ENCODE results near the gene UST. TPM values are rescaled to one million over a fixed set of nuclear protein-coding genes. Genes with fewer than 3 reads are reported as not detected.
"Not testable (repeated sequence)": the region's sequence is repeated elsewhere in the genome, so short reads cannot be mapped to it uniquely, and the experiment has no call there.

Gene UST
- total RNA-seq, 2 experiments from 2014 or later, result 1.9 to 3.7 TPM

DNA sequence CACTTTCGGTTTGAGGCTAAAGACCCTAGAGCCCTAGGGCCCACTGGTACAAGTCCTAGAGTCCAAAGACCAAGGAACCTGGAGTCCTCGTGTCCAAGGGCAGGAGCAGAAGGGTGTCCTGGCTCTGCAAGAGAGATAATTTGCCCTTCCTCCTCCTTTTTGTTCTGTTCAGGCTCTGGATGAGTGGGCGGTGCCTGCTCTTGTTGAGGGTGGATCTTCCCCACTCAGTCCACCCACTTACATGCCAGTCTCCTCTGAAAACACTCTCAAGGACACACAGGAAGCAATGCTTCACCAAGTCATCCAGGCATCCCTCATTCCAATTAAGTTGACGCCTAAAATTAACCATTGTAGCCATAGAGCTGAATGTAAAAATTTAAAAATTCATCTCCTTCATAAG, 102.1 kb downstream of the UST start:
- Histone ChIP-seq H3K27ac (ENCODE audit: low read depth in 1 of 2, low read length in 2 of 2) (no peak overlapping the region), H3K9me3 (ENCODE audit: control insufficient read depth in 1 of 2, insufficient read depth in 1 of 2, low read length in 2 of 2) (no peaks in the 10 kb centered on the region), H3K36me3 (ENCODE audit: insufficient read depth, low read length) (no peaks in the 10 kb centered on the region), H3K4me3 (ENCODE audit: low read length) (no peak overlapping the region), H3K4me1 (ENCODE audit: insufficient read depth, low read length) (no peaks in the 10 kb centered on the region), H3K27me3 (ENCODE audit: control insufficient read depth in 1 of 2, insufficient read depth in 2 of 2, low read length in 2 of 2) (no peaks in the 10 kb centered on the region)
- no peaks in the 10 kb centered on the region for H3K27me3 Mint-ChIP-seq
- ChIA-PET POLR2A (no interaction called here), CTCF (no interaction called here)
- H3K4me1 Mint-ChIP-seq (ENCODE audit: low read depth), result no peaks in the 10 kb centered on the region
- intact Hi-C loops (cut with DNase I, micrococcal nuclease), result no loop called here
- DNase-seq, result no peak
- no peak overlapping the region for H3K4me3 Mint-ChIP-seq
- H3K27ac Mint-ChIP-seq, result no peak overlapping the region
- no peaks in the 10 kb centered on the region for H3K36me3 Mint-ChIP-seq (ENCODE audit: low read depth)
- peaks cover 3% of the 10 kb centered on the region for H3K9me3 Mint-ChIP-seq
- TF ChIP-seq, protein P1, sequence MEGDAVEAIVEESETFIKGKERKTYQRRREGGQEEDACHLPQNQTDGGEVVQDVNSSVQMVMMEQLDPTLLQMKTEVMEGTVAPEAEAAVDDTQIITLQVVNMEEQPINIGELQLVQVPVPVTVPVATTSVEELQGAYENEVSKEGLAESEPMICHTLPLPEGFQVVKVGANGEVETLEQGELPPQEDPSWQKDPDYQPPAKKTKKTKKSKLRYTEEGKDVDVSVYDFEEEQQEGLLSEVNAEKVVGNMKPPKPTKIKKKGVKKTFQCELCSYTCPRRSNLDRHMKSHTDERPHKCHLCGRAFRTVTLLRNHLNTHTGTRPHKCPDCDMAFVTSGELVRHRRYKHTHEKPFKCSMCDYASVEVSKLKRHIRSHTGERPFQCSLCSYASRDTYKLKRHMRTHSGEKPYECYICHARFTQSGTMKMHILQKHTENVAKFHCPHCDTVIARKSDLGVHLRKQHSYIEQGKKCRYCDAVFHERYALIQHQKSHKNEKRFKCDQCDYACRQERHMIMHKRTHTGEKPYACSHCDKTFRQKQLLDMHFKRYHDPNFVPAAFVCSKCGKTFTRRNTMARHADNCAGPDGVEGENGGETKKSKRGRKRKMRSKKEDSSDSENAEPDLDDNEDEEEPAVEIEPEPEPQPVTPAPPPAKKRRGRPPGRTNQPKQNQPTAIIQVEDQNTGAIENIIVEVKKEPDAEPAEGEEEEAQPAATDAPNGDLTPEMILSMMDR (IDR thresholded peaks at IDR 0.05), result no peak
- ATAC-seq (ENCODE audit: poor library complexity), result no peak

DNA sequence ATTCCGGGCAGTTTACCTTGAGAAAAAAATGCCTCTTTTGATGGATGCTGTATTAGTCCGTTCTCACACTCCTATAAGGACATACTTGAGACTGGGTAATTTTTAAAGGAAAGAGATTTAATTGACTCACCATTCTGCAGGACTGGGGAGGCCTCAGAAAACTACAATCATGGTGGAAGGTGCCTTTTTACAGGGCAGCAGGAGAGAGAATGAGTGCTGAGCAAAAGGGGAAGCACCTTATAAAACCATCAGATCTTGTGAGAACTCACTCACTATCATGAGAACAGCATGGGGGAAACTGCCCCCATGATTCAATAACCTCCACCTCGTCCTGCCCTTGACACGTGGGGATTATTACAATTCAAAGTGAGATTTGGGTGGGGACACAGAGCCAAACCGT, 102.6 kb downstream of the UST start:
- H3K27ac ChIP-seq (ENCODE audit: low read depth in 1 of 2, low read length in 2 of 2); H3K9me3 ChIP-seq (ENCODE audit: control insufficient read depth in 1 of 2, insufficient read depth in 1 of 2, low read length in 2 of 2); H3K4me3 ChIP-seq (ENCODE audit: low read length); H3K4me1 Mint-ChIP-seq (ENCODE audit: low read depth); H3K4me1 ChIP-seq (ENCODE audit: insufficient read depth, low read length); H3K27ac Mint-ChIP-seq; H3K36me3 Mint-ChIP-seq (ENCODE audit: low read depth); H3K36me3 ChIP-seq (ENCODE audit: insufficient read depth, low read length); intact Hi-C loops (cut with DNase I, micrococcal nuclease); POLR2A ChIA-PET; DNase-seq; H3K4me3 Mint-ChIP-seq; ATAC-seq (ENCODE audit: poor library complexity); H3K27me3 Mint-ChIP-seq; H3K27me3 ChIP-seq (ENCODE audit: control insufficient read depth in 1 of 2, insufficient read depth in 2 of 2, low read length in 2 of 2); H3K9me3 Mint-ChIP-seq; CTCF ChIA-PET: not testable (repeated sequence)

DNA sequence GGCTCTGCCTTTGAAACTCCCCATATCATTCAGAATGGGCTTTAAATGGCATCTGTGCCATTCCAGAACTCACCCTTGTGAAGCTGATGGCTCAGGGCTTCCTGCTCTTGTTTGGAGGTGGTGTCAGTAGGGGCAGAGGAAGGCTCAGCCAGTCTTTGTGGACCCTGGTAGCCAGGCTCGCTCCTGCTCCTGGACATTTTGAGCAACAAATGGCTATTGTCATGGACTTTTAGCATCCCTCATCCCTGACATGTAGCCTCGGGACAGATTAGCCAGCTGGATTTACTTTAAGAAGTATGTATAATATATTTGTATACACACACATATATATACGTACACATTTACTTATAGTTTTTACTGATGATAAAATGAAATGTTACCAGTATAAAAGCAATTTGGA, 104.1 kb downstream of the UST start:
- Mint-ChIP-seq H3K27ac (no peak overlapping the region), H3K36me3 (ENCODE audit: low read depth) (no peaks in the 10 kb centered on the region), H3K4me1 (ENCODE audit: low read depth) (no peaks in the 10 kb centered on the region), H3K9me3 (peaks cover 3% of the 10 kb centered on the region), H3K4me3 (no peak overlapping the region), H3K27me3 (no peaks in the 10 kb centered on the region)
- DNase-seq (no peak), ATAC-seq (ENCODE audit: poor library complexity) (no peak)
- TF ChIP-seq, protein P1 (IDR thresholded peaks at IDR 0.05), result no peak
- Histone ChIP-seq H3K4me3 (ENCODE audit: low read length) (no peak overlapping the region), H3K4me1 (ENCODE audit: insufficient read depth, low read length) (no peaks in the 10 kb centered on the region), H3K9me3 (ENCODE audit: control insufficient read depth in 1 of 2, insufficient read depth in 1 of 2, low read length in 2 of 2) (no peaks in the 10 kb centered on the region), H3K27me3 (ENCODE audit: control insufficient read depth in 1 of 2, insufficient read depth in 2 of 2, low read length in 2 of 2) (no peaks in the 10 kb centered on the region), H3K36me3 (ENCODE audit: insufficient read depth, low read length) (no peaks in the 10 kb centered on the region), H3K27ac (ENCODE audit: low read depth in 1 of 2, low read length in 2 of 2) (no peak overlapping the region)
- ChIA-PET CTCF (no interaction called here), POLR2A (no interaction called here)
- intact Hi-C loops (cut with DNase I, micrococcal nuclease), result no loop called here

DNA sequence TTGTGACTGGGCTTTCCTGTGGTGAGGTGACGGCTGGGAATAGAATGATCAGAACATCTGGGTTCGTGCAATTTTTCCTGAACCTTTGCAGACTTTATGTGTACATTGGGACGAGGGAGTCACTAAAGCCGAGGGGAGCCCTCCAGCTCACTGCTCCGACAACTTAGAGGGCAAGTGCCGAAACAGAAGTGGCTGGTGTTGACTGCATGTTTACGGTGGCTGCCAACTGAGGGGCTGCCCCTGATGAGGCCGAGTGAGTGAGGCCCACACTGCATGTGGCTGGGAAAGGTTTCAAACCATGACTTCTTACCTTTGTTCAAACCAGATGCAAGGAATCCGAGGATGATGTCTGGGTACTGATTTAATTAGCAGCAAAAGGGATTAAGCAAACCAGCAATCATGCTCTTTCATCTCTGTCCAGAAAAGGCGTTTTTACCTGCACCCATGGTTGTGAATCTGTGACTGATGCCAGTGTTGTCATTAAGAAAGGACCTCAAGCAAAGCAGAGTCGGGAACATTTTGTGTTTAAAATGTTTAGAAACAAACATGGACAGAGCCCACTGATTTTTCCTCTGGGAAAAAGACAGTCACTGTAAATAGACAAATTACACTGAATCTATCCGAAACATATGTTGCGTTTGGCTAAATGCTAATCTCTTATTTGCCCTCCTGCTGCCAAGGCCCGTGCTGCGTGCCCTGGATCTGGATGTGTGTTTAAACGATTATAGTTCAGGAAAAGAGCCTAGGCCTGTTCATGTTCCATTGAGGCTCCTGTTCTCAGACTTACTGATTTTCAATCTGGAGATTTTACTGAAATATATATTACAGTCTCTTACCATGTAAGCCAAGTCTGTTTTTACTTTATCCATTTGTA, 105.1 kb downstream of the UST start:
- intact Hi-C loops (cut with DNase I, micrococcal nuclease), result no loop called here
- no peak overlapping the region for H3K4me3 ChIP-seq (ENCODE audit: low read length)
- H3K36me3 ChIP-seq (ENCODE audit: insufficient read depth, low read length), result no peaks in the 10 kb centered on the region
- ChIA-PET POLR2A (no interaction called here), CTCF (no interaction called here)
- Mint-ChIP-seq H3K27me3 (no peaks in the 10 kb centered on the region), H3K27ac (no peak overlapping the region), H3K4me1 (ENCODE audit: low read depth) (no peaks in the 10 kb centered on the region), H3K9me3 (peaks cover 3% of the 10 kb centered on the region), H3K4me3 (no peak overlapping the region), H3K36me3 (ENCODE audit: low read depth) (no peaks in the 10 kb centered on the region)
- DNase-seq (no peak), ATAC-seq (ENCODE audit: poor library complexity) (no peak)
- H3K9me3 ChIP-seq (ENCODE audit: control insufficient read depth in 1 of 2, insufficient read depth in 1 of 2, low read length in 2 of 2), result no peaks in the 10 kb centered on the region
- no peaks in the 10 kb centered on the region for H3K27me3 ChIP-seq (ENCODE audit: control insufficient read depth in 1 of 2, insufficient read depth in 2 of 2, low read length in 2 of 2)
- no peaks in the 10 kb centered on the region for H3K4me1 ChIP-seq (ENCODE audit: insufficient read depth, low read length)
- TF ChIP-seq, protein P1 (IDR thresholded peaks at IDR 0.05), result no peak
- no peak overlapping the region for H3K27ac ChIP-seq (ENCODE audit: low read depth in 1 of 2, low read length in 2 of 2)

Measured in CD4-positive, alpha-beta T cell (primary cell).